Measurements from ENCODE around the gene CHGA.

DNA sequence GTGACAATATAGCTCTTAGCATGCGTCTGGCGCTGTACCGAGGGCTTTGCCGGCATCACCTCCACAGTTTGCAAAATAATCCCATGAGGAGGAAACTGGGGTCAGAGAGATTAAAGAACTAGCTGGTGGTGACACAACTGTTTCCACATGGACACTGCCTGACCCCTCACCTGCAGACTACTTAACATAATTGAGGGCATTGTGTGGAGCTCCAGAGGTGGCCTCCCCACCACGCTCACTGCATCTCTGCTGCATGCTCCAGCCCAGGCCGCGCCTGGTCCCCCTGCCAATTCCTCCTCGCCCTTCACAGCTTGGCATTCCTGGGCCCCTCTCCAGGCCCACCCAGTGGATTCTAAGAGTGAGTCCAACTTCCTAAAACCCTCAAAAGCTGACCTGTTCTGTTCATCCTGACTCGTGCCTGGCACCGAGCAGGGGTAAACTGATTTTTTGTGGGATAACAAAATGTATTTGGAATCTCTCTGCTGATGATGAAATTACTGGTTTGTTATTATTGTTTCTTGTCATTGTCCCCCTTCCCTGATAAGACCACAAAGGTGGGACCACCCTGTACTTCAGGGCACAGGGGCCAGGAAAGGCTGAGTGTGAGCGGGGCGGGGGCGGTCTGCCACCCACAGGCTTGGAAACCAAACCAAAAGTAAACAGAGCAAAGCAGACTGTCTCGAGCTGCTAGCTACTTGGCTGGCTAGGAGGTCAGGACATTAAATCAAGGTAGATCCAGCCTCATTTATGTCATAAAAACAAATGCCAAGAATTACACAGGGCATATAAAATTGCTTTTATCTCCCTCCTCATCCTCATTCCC, 40.6 kb downstream of the CHGA start:
- TF ChIP-seq, protein P1, sequence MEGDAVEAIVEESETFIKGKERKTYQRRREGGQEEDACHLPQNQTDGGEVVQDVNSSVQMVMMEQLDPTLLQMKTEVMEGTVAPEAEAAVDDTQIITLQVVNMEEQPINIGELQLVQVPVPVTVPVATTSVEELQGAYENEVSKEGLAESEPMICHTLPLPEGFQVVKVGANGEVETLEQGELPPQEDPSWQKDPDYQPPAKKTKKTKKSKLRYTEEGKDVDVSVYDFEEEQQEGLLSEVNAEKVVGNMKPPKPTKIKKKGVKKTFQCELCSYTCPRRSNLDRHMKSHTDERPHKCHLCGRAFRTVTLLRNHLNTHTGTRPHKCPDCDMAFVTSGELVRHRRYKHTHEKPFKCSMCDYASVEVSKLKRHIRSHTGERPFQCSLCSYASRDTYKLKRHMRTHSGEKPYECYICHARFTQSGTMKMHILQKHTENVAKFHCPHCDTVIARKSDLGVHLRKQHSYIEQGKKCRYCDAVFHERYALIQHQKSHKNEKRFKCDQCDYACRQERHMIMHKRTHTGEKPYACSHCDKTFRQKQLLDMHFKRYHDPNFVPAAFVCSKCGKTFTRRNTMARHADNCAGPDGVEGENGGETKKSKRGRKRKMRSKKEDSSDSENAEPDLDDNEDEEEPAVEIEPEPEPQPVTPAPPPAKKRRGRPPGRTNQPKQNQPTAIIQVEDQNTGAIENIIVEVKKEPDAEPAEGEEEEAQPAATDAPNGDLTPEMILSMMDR (IDR thresholded peaks at IDR 0.05 in 2 of 3, conservative IDR thresholded peaks at IDR 0.05 in 1 of 3; ENCODE audit: borderline replicate concordance in 1 of 3, insufficient read depth in 1 of 3, low read depth in 2 of 3, low read length in 2 of 3): no peak
- TF ChIP-seq YY1 (IDR thresholded peaks at IDR 0.05; ENCODE audit: extremely low read depth, insufficient replicate concordance, low read depth, low read length): no peak
- no peak for TF ChIP-seq CEBPB (IDR thresholded peaks at IDR 0.05; ENCODE audit: low read depth)
- no peak for TF ChIP-seq EZH2 (IDR thresholded peaks at IDR 0.05)
- no peak for TF ChIP-seq POLR2AphosphoS5 (IDR thresholded peaks at IDR 0.05; ENCODE audit: low read depth, low read length)
- no peak for TF ChIP-seq POLR2A (IDR thresholded peaks at IDR 0.05; ENCODE audit: borderline replicate concordance, extremely low read depth, insufficient read depth, insufficient read length)
- TF ChIP-seq SIN3A (IDR thresholded peaks at IDR 0.05; ENCODE audit: low read depth): no peak
- TF ChIP-seq, protein P2, sequence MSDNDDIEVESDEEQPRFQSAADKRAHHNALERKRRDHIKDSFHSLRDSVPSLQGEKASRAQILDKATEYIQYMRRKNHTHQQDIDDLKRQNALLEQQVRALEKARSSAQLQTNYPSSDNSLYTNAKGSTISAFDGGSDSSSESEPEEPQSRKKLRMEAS (IDR thresholded peaks at IDR 0.05): no peak
- no peak for TF ChIP-seq JUND (IDR thresholded peaks at IDR 0.05)
- no peak for TF ChIP-seq TCF7L2 (IDR thresholded peaks at IDR 0.05; ENCODE audit: borderline replicate concordance, extremely low read depth, insufficient read depth, insufficient read length)
- TF ChIP-seq, protein P3, sequence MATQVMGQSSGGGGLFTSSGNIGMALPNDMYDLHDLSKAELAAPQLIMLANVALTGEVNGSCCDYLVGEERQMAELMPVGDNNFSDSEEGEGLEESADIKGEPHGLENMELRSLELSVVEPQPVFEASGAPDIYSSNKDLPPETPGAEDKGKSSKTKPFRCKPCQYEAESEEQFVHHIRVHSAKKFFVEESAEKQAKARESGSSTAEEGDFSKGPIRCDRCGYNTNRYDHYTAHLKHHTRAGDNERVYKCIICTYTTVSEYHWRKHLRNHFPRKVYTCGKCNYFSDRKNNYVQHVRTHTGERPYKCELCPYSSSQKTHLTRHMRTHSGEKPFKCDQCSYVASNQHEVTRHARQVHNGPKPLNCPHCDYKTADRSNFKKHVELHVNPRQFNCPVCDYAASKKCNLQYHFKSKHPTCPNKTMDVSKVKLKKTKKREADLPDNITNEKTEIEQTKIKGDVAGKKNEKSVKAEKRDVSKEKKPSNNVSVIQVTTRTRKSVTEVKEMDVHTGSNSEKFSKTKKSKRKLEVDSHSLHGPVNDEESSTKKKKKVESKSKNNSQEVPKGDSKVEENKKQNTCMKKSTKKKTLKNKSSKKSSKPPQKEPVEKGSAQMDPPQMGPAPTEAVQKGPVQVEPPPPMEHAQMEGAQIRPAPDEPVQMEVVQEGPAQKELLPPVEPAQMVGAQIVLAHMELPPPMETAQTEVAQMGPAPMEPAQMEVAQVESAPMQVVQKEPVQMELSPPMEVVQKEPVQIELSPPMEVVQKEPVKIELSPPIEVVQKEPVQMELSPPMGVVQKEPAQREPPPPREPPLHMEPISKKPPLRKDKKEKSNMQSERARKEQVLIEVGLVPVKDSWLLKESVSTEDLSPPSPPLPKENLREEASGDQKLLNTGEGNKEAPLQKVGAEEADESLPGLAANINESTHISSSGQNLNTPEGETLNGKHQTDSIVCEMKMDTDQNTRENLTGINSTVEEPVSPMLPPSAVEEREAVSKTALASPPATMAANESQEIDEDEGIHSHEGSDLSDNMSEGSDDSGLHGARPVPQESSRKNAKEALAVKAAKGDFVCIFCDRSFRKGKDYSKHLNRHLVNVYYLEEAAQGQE (IDR thresholded peaks at IDR 0.05; ENCODE audit: low read depth): no peak

Data from HCT116 (cell line).